Islet precursor cell (in vitro differentiated cells): Measurements from ENCODE around the gene TINCR.

Experiments
- DNase-seq: peaks from one replicate; pipeline ENCODE4 v3.0.0-alpha.2; 2018

TINCR gene

DNA sequence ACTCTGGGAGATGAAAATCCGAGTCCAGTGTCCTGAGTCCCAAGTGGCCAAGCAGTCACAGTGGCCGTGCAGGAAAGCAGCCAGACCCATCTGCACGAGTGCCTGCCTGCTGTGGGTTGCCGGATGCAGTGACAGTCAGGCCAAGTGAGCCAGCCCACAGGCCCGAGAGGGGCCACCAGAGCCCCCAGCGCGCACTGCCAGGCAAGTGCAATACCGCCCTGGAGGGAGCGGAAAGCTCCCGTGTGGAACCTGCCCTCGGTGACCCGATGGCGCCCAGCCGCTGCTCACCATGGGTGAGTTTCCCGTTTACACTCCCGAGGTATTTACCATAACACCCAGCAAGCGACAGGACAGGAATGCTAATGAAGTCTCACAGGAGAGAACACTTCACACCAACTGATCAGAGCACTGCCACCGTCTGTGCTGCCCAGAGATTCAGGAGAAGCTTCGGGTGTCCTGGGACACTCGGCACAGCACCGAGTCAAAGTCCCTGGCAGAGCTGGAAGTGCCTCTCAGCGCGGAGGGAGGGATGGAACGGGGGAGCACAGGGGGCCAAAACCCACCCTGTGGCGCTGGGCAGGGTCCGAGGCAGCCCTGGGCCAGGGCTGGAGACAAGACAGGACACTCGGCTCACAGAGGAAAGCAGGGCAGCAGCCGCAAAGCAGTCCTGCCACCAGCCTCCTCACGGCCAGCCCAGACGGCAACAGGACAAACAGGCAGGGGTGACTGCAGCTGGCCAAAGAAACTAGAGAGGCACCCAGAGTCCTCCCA lies 21.3 kb upstream of the TINCR start:
- no peak for DNase-seq

DNA sequence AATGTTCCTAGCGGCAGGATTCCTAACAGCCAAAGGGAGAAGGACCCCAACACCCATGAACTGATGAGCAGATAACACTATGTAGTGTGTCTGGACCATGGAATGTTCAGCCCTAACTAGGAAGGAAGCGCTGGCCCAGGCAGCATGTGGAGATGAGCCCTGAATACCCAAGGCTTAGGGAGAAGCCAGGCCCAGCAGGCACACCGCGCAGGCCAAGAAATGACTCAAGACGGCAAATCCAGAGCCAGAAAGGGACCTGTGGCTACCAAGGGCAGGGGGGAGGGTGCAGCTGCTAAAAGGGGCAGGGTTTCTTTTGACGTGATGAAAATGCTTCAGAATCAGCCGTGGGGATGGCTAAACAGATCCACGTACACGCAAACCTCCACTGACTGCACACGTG lies 20.7 kb upstream of the TINCR start:
- DNase-seq, result no peak

GRCh38 chr19:5587661-5588060 lies 19.9 kb upstream of the TINCR start:
- DNase-seq, result no peak

DNA sequence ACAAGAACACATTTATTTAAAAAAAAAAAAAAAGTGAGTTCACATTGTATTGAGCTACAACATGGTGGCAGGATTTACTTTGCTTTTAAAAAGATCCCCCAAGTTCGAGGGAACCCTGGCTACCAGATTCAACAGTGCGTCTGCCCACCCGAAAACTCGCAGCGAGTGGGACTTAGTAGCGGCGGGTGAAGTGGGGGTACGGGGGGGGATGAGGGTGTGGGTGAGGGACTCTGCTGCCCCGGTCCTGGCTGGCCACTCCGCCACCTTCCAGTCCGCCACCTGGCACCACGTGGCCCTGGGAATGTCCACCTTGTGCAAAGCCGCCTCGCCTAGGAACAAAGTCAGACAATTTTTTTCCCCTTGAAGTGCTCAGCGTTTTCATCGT lies 19.3 kb upstream of the TINCR start:
- no peak for DNase-seq

- no peak for DNase-seq
Measured at GRCh38 chr19:5586300-5587070, 18.7 kb upstream of the TINCR start.

DNA sequence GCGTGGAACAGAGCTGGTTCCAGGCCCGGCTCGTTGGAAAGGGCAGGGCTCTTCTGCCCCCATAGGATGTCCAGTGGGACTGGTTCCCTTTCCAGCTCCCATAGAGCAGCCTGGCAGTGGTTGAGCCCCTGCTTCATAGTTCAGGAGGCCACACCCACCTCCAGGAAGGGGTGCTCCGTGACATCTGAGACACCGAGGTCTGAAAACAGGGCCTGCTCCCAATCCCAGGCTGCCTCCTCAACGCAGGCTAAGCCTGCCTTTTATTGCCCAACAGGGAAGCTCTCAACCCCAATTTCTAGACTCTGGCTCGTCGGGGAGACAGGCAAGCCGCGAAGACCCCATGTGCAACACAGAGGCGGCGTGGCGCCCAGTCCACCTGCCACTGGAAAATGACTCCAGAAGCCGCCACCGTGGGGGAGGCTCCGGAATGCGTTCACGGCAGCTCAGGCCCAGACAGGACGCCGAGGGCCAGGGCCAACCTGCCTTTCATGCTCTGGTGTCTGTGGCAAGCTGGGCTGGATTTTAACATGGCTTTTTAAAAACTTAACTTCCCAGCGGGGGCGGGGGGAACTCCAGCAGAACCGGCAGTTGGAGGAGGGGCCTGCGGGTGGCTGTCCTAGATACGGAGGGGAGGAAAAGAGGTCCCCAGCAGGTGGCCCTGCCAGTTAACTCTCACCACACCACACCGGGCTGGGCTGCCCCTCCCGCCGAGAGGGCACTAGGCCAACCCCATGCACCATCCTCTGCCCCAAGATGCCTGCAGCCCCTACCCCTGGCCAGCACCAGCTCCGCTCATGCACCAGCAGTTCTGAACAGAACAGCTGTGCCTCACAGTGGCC lies 17.9 kb upstream of the TINCR start:
- peak; percentile 77 for DNase-seq

- no peak for DNase-seq
Measured at GRCh38 chr19:5580161-5580571, 12.4 kb upstream of the TINCR start.

DNA sequence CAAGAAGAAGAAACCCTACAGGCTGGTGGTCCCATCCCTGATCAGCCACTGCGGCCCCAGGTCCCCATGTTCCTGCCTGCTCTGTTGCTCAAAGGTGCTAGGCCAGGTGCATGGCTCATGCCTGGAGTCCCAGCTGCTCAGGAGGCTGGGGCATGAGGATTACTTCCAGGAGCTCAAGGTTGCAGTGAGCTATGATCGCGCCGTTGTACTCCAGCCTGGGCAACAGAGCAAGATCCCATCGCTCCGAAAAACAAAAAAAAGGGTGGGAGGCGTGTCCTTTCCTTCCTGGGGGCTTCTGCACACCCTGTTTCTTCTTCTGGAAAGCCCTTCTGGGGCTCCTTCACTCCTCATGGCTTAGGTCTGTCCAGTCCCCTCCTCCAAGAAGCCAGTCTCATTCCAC lies 11.9 kb upstream of the TINCR start:
- DNase-seq, result no peak

- no peak for DNase-seq
Measured at GRCh38 chr19:5579286-5579685, 11.5 kb upstream of the TINCR start.

- DNase-seq, result peak; percentile 83
Measured at GRCh38 chr19:5578097-5578846, 10.5 kb upstream of the TINCR start.

DNA sequence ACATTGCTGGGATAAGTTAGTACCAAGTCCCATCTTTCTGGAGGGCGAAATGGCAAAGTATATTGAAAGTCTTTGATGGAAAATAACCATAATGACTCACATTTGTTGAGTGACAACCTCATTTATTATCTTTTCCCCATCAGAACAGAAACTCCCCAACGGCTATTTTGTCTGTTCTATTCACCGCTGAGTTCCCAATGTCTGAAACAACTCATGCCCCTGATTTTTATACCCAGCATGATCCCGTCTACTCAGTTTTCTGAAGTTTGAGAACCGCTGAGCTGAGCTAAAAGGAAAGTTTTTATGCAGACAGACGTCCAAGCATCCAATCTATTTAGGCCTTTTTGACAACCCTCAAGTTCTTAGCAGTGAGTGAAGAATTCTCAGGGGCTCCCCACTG lies 7.8 kb upstream of the TINCR start:
- DNase-seq, result no peak

DNA sequence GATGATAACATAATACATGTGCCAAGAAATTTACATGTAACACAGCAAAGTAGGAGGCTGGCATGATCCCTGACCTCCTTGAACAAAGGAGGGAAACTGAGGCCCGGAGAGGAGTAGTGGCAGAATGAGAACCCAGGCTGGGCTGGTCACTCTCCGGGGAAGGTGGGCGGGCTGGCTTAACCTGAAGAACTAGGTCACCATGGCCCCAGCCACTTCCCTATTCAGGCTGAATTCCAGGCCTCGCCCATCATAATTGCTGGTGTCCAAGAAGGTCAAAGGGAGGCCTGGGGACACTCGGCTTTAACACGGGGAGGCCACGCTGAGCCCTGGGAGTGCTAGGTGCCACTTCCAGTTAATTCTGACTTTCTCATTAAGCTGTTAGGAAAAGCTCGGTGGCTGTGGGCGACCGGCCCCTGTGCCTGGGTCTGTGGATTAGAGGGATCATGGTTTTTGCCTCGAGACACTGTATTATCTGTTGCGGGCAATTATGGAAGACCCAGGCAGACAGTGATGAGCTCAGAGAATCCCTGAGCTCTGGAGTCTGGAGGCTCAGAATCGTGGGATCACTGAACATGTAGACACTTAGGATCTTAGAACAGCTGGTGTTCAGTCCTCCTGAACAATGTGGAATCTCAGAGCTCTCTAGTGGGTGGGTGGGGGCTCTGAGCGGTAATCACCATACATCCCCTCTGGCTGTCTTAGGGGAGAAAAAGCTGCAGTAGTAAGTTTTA lies 5.0 kb upstream of the TINCR start:
- peak; percentile 89 for DNase-seq

- no peak for DNase-seq
Measured at GRCh38 chr19:5571777-5572176, 4.0 kb upstream of the TINCR start.

DNA sequence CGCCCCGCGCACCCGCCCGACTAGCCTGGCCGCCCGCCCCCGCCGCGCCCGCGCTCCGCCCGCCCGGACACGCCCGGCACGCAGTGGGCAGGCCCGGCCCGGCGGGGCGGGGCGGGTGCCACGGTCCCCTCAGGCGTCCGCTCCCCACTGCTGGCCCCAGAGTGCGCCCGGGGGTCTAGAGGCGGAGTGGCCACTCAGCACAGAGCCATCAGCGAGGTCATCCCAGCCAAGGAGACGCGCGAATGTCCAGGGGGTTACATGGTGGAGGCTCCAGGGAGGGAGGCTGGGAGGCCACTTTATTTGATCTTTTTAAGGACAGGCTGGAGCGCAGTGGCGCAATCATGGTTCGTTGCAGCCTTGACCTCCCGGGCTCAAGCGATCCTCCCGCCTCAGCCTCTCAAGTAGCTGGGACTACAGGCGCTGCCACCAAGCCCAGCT lies 236 bp upstream of the TINCR start:
- no peak for DNase-seq

DNA sequence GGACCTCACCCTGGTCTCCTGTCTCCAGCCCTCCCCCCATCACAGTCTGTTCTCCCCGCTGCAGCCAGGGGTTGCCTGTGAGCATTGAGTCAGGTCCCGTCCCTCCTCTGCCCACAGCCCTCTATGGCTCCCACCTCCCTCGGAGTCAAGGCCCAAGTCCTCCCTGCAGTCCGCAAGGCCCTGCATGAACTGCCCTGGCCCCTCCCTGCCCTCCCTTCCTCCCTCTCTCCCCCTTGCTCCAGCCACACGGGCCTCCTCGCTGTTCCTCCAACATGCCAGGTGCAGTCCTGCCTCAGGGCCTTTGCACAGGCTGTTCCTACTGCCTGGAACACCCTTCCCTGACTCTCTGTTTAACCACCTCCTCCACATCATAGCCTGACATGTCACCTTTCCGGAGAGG lies 2.8 kb downstream of the TINCR start:
- peak; percentile 57 for DNase-seq

DNA sequence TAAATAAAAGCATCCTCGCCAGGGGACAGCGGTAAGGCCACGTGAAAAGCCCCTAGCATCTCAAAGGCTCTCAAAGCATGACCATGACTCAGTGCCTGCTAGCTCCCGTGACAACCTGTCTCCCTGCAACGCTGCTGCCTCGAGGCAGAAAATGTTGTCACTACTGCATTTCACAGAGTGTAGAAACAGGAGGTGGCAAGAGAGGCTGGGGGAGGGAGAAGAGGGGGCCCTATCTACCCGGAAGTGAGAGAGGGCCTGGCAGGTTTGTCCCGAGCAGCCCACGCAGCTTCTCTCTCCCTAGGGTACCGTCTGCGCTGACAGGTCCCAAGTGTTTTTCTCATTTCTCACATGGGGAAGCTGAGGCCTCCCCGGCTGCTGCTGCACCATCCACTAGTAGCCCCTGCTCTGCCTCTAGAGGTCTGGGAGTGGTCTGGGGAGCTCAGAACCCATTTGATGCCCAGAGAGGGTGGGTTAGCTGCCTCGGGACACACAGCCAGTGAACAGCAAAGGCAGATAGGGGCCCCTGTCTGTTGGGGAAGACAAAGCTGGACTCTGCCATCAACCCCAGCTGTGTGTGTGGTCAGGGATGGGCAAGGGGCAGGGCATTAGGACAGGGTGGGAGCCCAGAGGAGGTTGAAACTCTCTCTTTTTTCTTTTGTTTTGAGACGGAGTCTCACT lies 3.7 kb downstream of the TINCR start:
- DNase-seq, result peak; percentile 94

- DNase-seq, result peak; percentile 64
Measured at GRCh38 chr19:5563008-5563431, 4.7 kb downstream of the TINCR start.

DNA sequence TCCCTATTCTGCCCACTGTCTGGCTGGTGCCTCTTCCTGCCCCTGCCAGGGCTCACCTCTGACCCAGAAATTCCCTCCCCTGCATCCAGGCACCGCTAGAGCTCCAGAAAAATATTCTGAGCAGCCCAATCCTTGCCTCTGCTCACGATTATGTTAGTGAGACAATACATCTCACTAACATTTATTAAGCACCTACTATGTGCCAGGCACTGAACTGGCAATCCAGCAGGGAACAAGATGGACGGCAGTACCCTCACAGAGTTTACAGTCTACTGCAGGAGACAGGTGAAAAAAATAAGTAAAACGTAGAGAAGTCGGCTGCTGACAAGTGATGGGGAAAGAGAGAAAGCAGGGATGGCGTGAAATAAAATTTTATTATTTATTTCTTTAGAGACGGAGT lies 5.5 kb downstream of the TINCR start:
- no peak for DNase-seq

DNA sequence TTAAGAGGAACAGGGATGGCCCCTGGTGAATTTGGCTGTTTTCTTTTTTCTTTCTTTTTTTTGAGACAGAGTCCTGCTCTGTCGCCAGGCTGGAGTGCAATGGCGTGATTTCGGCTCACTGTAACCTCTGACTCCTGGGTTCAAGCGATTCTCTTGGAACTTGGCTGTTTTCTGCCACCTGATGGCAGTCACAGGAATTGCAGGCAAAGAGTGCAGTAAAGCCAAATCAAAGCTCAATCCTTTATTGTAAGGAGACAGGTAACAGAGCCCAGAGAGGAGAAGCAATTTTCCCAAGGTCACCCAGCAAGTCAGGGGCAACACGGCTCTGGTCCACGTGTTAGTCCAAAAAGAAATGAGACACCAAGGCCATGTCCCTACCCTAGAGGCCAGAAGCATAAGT lies 6.2 kb downstream of the TINCR start:
- no peak for DNase-seq

- DNase-seq, result no peak
Measured at GRCh38 chr19:5560156-5560555, 7.6 kb downstream of the TINCR start.

DNA sequence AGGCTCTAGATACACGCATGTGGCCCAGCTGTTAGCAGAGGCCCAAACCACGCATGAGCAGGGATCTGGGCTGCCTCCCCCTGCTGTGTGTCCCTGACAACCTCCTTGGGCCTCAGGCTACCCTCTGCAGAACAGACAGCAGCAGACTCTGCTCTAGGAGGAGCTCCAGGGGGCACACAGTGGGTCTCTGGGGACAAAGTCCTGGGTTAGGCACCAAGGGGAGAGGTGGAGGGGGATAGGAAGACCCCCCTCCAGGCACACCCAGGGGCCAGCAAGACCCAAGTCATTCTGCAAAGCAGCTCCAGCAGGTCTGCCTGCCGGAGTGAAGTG lies 8.0 kb downstream of the TINCR start:
- DNase-seq, result no peak
